ENCODE data around the gene ADIRF. TPM values are rescaled to one million over a fixed set of nuclear protein-coding genes. Genes with fewer than 3 reads are reported as not detected.

ADIRF gene
- polyA plus RNA-seq, 1 donor from 2014 or later = not detected

DNA sequence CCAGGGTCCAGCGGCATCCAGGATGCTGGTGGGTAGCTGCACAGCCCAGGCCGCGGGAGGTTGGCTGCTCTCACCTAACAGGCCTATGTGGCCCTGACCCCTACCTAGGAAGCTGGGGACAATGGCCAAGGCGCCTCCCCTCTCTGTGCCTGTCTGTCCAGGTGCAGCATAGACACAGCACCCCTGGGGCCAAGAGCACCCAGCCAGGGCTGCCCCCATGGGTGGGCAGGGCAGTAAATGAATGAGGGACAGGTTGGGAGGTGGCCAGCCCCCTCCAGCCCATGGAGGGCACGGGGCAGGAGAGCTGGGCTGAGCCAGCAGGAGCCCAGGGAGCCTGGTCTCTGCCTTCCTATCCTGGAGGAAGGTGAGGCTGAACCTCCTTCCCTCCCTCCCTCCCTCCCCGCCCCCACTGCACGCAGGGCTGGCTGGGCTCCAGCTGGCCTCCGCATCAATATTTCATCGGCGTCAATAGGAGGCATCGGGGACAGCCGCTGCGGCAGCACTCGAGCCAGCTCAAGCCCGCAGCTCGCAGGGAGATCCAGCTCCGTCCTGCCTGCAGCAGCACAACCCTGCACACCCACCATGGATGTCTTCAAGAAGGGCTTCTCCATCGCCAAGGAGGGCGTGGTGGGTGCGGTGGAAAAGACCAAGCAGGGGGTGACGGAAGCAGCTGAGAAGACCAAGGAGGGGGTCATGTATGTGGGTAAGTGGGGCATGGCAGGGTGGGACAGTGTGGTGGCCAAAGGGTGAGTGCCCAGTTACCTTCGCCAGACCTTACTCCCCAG is 10.0 kb upstream of the ADIRF start, which contains the start of gene SNCG:
Gene SNCG, plus strand, starts transcription at position 484 of the 785 bp plus-strand sequence. Its CDS starts 99 bp downstream, at position 583.
- Histone ChIP-seq H2AFZ (ENCODE audit: low read depth, low read length) (no peak within 1 kb of the TSS), H3K9me3 (ENCODE audit: low read length) (no peaks in the 10 kb centered on the region), H3K79me2 (replicated peaks; ENCODE audit: insufficient read depth, low read length) (no peaks in the 10 kb centered on the region), H3K4me2 (ENCODE audit: low read length) (no peak within 1 kb of the TSS), H4K20me1 (ENCODE audit: insufficient read depth) (no peaks in the 10 kb centered on the region), H3F3A (ENCODE audit: insufficient read depth, low read length, poor library complexity, severe bottlenecking) (no peaks in the 10 kb centered on the region), H3K9me2 (ENCODE audit: insufficient read depth, low read length) (no peaks in the 10 kb centered on the region), H3K9ac (ENCODE audit: low read length) (no peak within 1 kb of the TSS), H3K4me3 (ENCODE audit: low read length) (no peak within 1 kb of the TSS), H3K27me3 (ENCODE audit: insufficient read depth, low read depth, low read length) (no peaks in the 10 kb centered on the region), H3K36me3 (ENCODE audit: insufficient read depth, low read length) (no peaks in the 10 kb centered on the region), H3K27ac (ENCODE audit: low read length) (no peak within 1 kb of the TSS)
- TF ChIP-seq POLR2AphosphoS5 (IDR thresholded peaks at IDR 0.05) (no peak), MXI1 (conservative IDR thresholded peaks at IDR 0.05; ENCODE audit: poor library complexity, severe bottlenecking) (no peak), EP300 (conservative IDR thresholded peaks at IDR 0.05; ENCODE audit: poor library complexity, severe bottlenecking) (no peak), RAD21 (conservative IDR thresholded peaks at IDR 0.05) (no peak), TAF1 (IDR thresholded peaks at IDR 0.05; ENCODE audit: low read depth) (no peak), SMC3 (conservative IDR thresholded peaks at IDR 0.05; ENCODE audit: poor library complexity) (no peak), EZH2 (IDR thresholded peaks at IDR 0.05; ENCODE audit: borderline replicate concordance, insufficient read depth, low read length, poor library complexity, severe bottlenecking) (no peak)
- TF ChIP-seq, protein P1, sequence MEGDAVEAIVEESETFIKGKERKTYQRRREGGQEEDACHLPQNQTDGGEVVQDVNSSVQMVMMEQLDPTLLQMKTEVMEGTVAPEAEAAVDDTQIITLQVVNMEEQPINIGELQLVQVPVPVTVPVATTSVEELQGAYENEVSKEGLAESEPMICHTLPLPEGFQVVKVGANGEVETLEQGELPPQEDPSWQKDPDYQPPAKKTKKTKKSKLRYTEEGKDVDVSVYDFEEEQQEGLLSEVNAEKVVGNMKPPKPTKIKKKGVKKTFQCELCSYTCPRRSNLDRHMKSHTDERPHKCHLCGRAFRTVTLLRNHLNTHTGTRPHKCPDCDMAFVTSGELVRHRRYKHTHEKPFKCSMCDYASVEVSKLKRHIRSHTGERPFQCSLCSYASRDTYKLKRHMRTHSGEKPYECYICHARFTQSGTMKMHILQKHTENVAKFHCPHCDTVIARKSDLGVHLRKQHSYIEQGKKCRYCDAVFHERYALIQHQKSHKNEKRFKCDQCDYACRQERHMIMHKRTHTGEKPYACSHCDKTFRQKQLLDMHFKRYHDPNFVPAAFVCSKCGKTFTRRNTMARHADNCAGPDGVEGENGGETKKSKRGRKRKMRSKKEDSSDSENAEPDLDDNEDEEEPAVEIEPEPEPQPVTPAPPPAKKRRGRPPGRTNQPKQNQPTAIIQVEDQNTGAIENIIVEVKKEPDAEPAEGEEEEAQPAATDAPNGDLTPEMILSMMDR (IDR thresholded peaks at IDR 0.05; ENCODE audit: poor library complexity, severe bottlenecking) = no peak
- TF ChIP-seq, protein P2, sequence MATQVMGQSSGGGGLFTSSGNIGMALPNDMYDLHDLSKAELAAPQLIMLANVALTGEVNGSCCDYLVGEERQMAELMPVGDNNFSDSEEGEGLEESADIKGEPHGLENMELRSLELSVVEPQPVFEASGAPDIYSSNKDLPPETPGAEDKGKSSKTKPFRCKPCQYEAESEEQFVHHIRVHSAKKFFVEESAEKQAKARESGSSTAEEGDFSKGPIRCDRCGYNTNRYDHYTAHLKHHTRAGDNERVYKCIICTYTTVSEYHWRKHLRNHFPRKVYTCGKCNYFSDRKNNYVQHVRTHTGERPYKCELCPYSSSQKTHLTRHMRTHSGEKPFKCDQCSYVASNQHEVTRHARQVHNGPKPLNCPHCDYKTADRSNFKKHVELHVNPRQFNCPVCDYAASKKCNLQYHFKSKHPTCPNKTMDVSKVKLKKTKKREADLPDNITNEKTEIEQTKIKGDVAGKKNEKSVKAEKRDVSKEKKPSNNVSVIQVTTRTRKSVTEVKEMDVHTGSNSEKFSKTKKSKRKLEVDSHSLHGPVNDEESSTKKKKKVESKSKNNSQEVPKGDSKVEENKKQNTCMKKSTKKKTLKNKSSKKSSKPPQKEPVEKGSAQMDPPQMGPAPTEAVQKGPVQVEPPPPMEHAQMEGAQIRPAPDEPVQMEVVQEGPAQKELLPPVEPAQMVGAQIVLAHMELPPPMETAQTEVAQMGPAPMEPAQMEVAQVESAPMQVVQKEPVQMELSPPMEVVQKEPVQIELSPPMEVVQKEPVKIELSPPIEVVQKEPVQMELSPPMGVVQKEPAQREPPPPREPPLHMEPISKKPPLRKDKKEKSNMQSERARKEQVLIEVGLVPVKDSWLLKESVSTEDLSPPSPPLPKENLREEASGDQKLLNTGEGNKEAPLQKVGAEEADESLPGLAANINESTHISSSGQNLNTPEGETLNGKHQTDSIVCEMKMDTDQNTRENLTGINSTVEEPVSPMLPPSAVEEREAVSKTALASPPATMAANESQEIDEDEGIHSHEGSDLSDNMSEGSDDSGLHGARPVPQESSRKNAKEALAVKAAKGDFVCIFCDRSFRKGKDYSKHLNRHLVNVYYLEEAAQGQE (IDR thresholded peaks at IDR 0.05; ENCODE audit: borderline replicate concordance) = no peak

DNA sequence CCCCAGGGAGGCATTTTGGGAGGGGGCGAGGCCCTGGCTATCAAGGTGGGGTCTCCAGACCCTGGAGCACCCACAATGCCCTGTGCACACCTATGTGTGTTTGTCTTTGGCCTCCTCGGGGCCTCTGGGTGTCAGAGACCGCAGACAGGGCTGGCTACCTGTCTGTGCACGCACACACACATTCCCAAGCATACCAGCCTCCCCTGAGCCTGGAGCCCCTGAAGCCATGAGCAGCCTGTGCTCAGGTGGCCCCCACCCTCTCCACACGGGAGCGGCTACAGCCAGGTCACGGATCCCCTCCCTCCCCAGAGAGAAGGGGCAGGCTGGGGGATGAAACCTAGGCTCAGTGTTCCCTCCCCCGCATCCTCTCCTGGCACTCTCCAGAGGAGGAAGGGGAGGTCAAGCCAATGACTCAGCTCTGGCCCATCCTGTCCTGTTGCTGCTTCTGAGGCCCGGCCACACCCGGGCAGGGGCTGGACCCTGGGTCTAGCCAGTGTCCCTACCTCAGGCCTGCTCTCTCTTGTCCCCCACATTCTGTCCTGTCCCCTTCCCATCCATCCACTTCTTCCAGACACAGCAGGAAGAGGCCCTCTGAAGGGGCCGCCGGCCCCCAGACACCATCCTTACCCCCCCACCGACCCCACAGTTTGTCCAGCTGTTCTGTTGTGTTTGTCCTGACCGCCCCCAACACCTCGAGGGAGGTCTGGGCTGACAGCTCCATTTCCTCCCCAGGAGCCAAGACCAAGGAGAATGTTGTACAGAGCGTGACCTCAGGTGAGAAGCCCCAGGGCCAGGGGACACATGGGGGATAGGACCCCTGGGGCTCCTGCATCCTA is 9.2 kb upstream of the ADIRF start:
- H3K27ac ChIP-seq (ENCODE audit: low read length) = no peak overlapping the region
- H3K27me3 ChIP-seq (ENCODE audit: insufficient read depth, low read depth, low read length) = no peaks in the 10 kb centered on the region
- H3K9me2 ChIP-seq (ENCODE audit: insufficient read depth, low read length) = no peaks in the 10 kb centered on the region
- H3K36me3 ChIP-seq (ENCODE audit: insufficient read depth, low read length) = no peaks in the 10 kb centered on the region
- no peaks in the 10 kb centered on the region for H3F3A ChIP-seq (ENCODE audit: insufficient read depth, low read length, poor library complexity, severe bottlenecking)
- H3K79me2 ChIP-seq (replicated peaks; ENCODE audit: insufficient read depth, low read length) = no peaks in the 10 kb centered on the region
- H3K9ac ChIP-seq (ENCODE audit: low read length) = no peak overlapping the region
- no peaks in the 10 kb centered on the region for H3K9me3 ChIP-seq (ENCODE audit: low read length)
- H3K4me2 ChIP-seq (ENCODE audit: low read length) = no peak overlapping the region
- no peaks in the 10 kb centered on the region for H4K20me1 ChIP-seq (ENCODE audit: insufficient read depth)
- H3K4me3 ChIP-seq (ENCODE audit: low read length) = no peak overlapping the region
- TF ChIP-seq RAD21 (conservative IDR thresholded peaks at IDR 0.05) = no peak
- TF ChIP-seq, protein P2 (IDR thresholded peaks at IDR 0.05; ENCODE audit: borderline replicate concordance) = no peak
- no peak for TF ChIP-seq EP300 (conservative IDR thresholded peaks at IDR 0.05; ENCODE audit: poor library complexity, severe bottlenecking)
- TF ChIP-seq TAF1 (IDR thresholded peaks at IDR 0.05; ENCODE audit: low read depth) = no peak
- TF ChIP-seq EZH2 (IDR thresholded peaks at IDR 0.05; ENCODE audit: borderline replicate concordance, insufficient read depth, low read length, poor library complexity, severe bottlenecking) = no peak
- no peak for TF ChIP-seq POLR2AphosphoS5 (IDR thresholded peaks at IDR 0.05)
- no peak for TF ChIP-seq MXI1 (conservative IDR thresholded peaks at IDR 0.05; ENCODE audit: poor library complexity, severe bottlenecking)
- no peak for TF ChIP-seq SMC3 (conservative IDR thresholded peaks at IDR 0.05; ENCODE audit: poor library complexity)
- TF ChIP-seq, protein P1 (IDR thresholded peaks at IDR 0.05; ENCODE audit: poor library complexity, severe bottlenecking) = no peak
- H2AFZ ChIP-seq (ENCODE audit: low read depth, low read length) = no peak overlapping the region
